ENCODE data around the gene NPB.

GRCh38 chr17:81900181-81900820, 1.7 kb upstream of the NPB start:
- TF ChIP-seq CTCF (IDR thresholded peaks at IDR 0.05) (no peak), POLR2A (IDR thresholded peaks at IDR 0.05) (peak; percentile 18)
